Lung (tissue), 12 donors: Measurements from ENCODE around the gene PODXL2. TPM values are rescaled to one million over a fixed set of nuclear protein-coding genes. Genes with fewer than 3 reads are reported as not detected.

Experiments
- ATAC-seq: fragments of 200-7000 bp; cut with Tn5 transposase; one replicate; pipeline ENCODE4 v1.9.1; 2020; ENCODE audit warnings: moderate number of reproducible peaks; ENCODE audit not compliant: insufficient read depth, low FRiP score
- DNase-seq, 3 donors: peaks; one replicate each; pipeline ENCODE4 v3.0.0-alpha.2; 2013 to 2017
- H3K27ac ChIP-seq, 2 donors: one replicate each; pipeline ENCODE4 v1.5.1; 2013; ENCODE audit warnings: mild to moderate bottlenecking in 2 of 2, moderate library complexity in 2 of 2, control low read depth in 1 of 2, inconsistent platforms in 1 of 2, low read depth in 1 of 2, low read length in 1 of 2
- H3K27me3 ChIP-seq, 3 donors: one replicate each; pipeline ENCODE4 v1.5.1; 2013; ENCODE audit warnings: low read length in 2 of 3; ENCODE audit not compliant: control insufficient read depth in 3 of 3, insufficient read depth in 3 of 3
- H3K36me3 ChIP-seq, 4 donors: one replicate each; pipeline ENCODE4 v1.5.1; 2013; ENCODE audit warnings: low read length in 4 of 4, mild to moderate bottlenecking in 1 of 4, moderate library complexity in 1 of 4; ENCODE audit not compliant: control insufficient read depth in 4 of 4, insufficient read depth in 4 of 4
- H3K4me1 ChIP-seq, 5 donors: one replicate each; pipeline ENCODE4 v1.5.1; 2013; ENCODE audit warnings: low read length in 5 of 5, mild to moderate bottlenecking in 2 of 5, moderate library complexity in 1 of 5; ENCODE audit not compliant: control insufficient read depth in 5 of 5, insufficient read depth in 5 of 5
- H3K4me3 ChIP-seq: one replicate; pipeline ENCODE4 v1.5.1; 2013; ENCODE audit warnings: mild to moderate bottlenecking, control low read depth, moderate library complexity
- H3K9ac ChIP-seq, 2 donors: one replicate each; pipeline ENCODE4 v1.5.1; 2013; ENCODE audit warnings: low read length in 2 of 2, control low read depth in 1 of 2; ENCODE audit not compliant: insufficient read depth in 1 of 2
- H3K9me3 ChIP-seq, 4 donors: one replicate each; pipeline ENCODE4 v1.5.1; 2013; ENCODE audit warnings: low read length in 3 of 4, mild to moderate bottlenecking in 1 of 4, moderate library complexity in 1 of 4; ENCODE audit not compliant: control insufficient read depth in 4 of 4, insufficient read depth in 3 of 4
- WGBS, 2 donors: extraction: QIAGEN DNeasy Blood & Tissue Kit; methylation state at CpG; one replicate each; pipeline ENCODE4 v1.1.7; 2013; 5-methylcytosine and 5-hydroxymethylcytosine counted together
- polyA plus RNA-seq, 2 donors: library from polyadenylated mRNA; stranded (reverse); fragments of 200-250 nt; gene quantifications; one replicate each; pipeline ENCODE4 v1.2.1, GENCODE V29; 2013
- total RNA-seq, 2 donors: library from RNA; depleted of rRNA in 1 of 2; stranded (reverse); fragments of >200 nt in 1 of 2; gene quantifications; one replicate each; pipeline ENCODE4 v1.2.1, GENCODE V29; 2014 to 2021
- TF ChIP-seq, protein P1 (sequence below): IDR thresholded peaks from 2 replicates; pipeline ENCODE4 v1.5.1; 2012; ENCODE audit warnings: mild to moderate bottlenecking; ENCODE audit errors: control extremely low read depth, extremely low read depth
- donor health status: control.
- donor health status: control.
- donor health status: Bipolar disorder and iron deficiency.
- donor health status: healthy.
- donor health status: DM: yes; HTN: yes; CAD: no.

PODXL2 gene
- total and polyA plus RNA-seq, 4 donors = 3.1 to 7.3 (median 4.6) TPM

DNA sequence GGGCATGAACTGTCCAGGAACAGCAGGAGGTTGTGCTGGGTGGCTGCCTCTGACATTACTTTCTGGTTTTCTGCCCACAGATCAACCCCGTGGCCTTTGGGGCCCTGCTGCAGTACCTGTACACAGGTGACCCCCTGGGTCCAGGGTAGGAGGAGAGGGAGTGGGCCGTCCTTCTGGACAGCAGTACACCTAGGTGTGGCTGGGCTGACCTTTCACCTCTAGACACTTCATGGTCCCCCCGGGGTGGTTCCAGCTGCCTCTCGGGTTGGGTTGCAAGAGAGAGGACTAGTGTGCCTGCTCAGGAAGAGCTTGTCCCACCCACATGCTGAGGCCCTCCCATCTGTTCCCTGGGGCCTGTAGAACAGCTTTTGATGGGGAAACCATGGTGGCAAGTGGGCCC, 47.5 kb downstream of the PODXL2 start:
- peaks cover 0 to 17% (median 3%) of the 10 kb centered on the region in 5 donors for H3K4me1 ChIP-seq
- 85% methylated on average over 4 of the region's 4 CpGs for WGBS, 2 donors
- no peak overlapping the region for H3K9ac ChIP-seq
- TF ChIP-seq, protein P1, sequence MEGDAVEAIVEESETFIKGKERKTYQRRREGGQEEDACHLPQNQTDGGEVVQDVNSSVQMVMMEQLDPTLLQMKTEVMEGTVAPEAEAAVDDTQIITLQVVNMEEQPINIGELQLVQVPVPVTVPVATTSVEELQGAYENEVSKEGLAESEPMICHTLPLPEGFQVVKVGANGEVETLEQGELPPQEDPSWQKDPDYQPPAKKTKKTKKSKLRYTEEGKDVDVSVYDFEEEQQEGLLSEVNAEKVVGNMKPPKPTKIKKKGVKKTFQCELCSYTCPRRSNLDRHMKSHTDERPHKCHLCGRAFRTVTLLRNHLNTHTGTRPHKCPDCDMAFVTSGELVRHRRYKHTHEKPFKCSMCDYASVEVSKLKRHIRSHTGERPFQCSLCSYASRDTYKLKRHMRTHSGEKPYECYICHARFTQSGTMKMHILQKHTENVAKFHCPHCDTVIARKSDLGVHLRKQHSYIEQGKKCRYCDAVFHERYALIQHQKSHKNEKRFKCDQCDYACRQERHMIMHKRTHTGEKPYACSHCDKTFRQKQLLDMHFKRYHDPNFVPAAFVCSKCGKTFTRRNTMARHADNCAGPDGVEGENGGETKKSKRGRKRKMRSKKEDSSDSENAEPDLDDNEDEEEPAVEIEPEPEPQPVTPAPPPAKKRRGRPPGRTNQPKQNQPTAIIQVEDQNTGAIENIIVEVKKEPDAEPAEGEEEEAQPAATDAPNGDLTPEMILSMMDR = no peak
- no peak overlapping the region for H3K27ac ChIP-seq
- no peaks in the 10 kb centered on the region for H3K9me3 ChIP-seq
- no peak for DNase-seq
- peaks cover 0 to 27% (median 7%) of the 10 kb centered on the region in 4 donors for H3K36me3 ChIP-seq
- H3K4me3 ChIP-seq = no peak overlapping the region
- no peaks in the 10 kb centered on the region for H3K27me3 ChIP-seq
- no peak for ATAC-seq

DNA sequence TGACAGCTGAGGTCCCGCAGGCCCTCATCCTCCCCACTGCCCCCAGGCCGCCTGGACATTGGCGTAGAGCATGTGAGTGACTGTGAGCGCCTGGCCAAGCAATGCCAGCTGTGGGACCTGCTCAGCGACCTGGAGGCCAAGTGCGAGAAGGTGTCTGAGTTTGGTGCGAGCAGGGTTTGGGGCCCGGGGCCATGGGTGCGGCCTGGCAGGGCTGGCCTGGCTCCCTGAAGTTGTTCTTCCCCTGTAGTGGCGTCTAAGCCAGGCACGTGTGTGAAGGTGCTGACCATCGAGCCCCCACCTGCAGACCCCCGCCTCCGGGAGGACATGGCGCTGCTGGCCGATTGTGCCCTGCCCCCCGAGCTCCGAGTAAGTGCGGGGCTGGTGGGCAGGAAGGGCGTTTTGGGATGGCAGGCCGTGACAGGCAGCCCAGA, 48.0 kb downstream of the PODXL2 start:
- no peak overlapping the region for H3K4me3 ChIP-seq
- no peak overlapping the region for H3K27ac ChIP-seq
- no peak overlapping the region for H3K9ac ChIP-seq
- ATAC-seq (no peak), DNase-seq (peak in 1 of 3 donors; percentile 9)
- no peaks in the 10 kb centered on the region for H3K9me3 ChIP-seq
- peaks cover 0 to 12% (median 3%) of the 10 kb centered on the region in 5 donors for H3K4me1 ChIP-seq
- no peaks in the 10 kb centered on the region for H3K27me3 ChIP-seq
- 93% methylated on average over 21 of the region's 21 CpGs for WGBS, 2 donors
- TF ChIP-seq, protein P1 = no peak
- peaks cover 0 to 27% (median 7%) of the 10 kb centered on the region in 4 donors for H3K36me3 ChIP-seq

DNA sequence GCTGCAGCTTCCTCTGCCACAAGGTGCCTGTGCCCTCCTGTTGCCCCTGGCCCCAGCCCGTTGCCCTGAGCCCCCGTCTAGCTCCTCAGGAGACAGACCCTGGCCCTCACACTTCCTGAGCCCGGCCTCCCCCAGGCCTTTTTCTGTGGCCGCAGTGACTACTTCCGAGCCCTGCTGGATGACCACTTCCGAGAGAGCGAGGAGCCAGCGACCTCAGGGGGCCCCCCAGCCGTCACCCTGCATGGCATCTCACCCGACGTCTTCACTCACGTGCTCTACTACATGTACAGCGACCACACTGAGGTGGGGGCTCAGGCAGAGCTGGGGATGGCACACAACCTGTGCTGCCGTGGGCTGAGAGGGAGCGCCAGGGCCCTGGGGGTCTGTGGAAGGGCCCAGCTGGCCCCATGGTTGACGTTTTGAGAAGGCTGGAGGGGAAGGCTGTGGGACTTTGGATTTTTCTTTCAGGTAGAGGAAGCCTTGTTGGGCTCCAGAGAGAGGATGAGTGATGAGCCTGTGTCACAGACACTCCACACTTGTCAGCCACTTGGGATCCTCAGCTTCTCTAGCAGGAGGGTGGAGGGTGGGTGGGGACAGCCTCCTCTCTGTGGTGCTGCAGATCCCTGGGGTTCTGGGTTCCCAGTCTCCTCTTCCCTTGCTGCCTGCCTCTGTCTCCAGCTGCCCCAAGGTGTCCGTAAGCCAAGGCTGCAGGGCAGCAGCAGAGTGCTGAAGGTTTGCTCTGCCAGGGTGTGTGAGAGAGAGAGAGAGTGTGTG, 48.7 kb downstream of the PODXL2 start:
- no peaks in the 10 kb centered on the region for H3K9me3 ChIP-seq
- no peaks in the 10 kb centered on the region for H3K27me3 ChIP-seq
- no peak overlapping the region for H3K4me3 ChIP-seq
- 90% methylated on average over 17 of the region's 17 CpGs for WGBS, 2 donors
- TF ChIP-seq, protein P1 = no peak
- DNase-seq (no peak), ATAC-seq (no peak)
- peaks cover 0 to 27% (median 7%) of the 10 kb centered on the region in 4 donors for H3K36me3 ChIP-seq
- peaks cover 0 to 11% (median 3%) of the 10 kb centered on the region in 5 donors for H3K4me1 ChIP-seq
- H3K27ac ChIP-seq = no peak overlapping the region
- H3K9ac ChIP-seq = no peak overlapping the region
